Epithelial cell of proximal tubule (primary cell): ENCODE results near the gene CSN3. TPM values are rescaled to one million over a fixed set of nuclear protein-coding genes. Genes with fewer than 3 reads are reported as not detected.

ENCODE experiments used
- DNase-seq: peaks from one replicate; pipeline ENCODE4 v3.0.0-alpha.2; 2011; ENCODE audit warnings: low read depth
- H3K4me3 ChIP-seq: 2 replicates; pipeline ENCODE4 v1.5.1; 2011; ENCODE audit warnings: low read depth, mild to moderate bottlenecking, low read length
- CTCF ChIP-seq: conservative IDR thresholded peaks from 2 replicates; pipeline ENCODE4 v1.5.1; 2012; ENCODE audit warnings: low read depth, mild to moderate bottlenecking, low read length
- total RNA-seq: library from RNA; depleted of rRNA; stranded (reverse); fragments of >200 nt; gene quantifications from 2 replicates; pipeline ENCODE4 v1.2.3, GENCODE V29; 2015

CSN3 gene
- total RNA-seq, 1 donor from 2014 or later = not detected

GRCh38 chr4:70251945-70252277, 9.5 kb downstream of the CSN3 start:
- TF ChIP-seq CTCF = no peak
- H3K4me3 ChIP-seq = no peak overlapping the region
- no peak for DNase-seq

GRCh38 chr4:70269674-70270073, 27.3 kb downstream of the CSN3 start:
- no peak for DNase-seq
- TF ChIP-seq CTCF = peak; percentile 30
- H3K4me3 ChIP-seq = no peak overlapping the region

- no peak for DNase-seq
- no peak overlapping the region for H3K4me3 ChIP-seq
- no peak for TF ChIP-seq CTCF
Observed at GRCh38 chr4:70277121-70277520, 34.7 kb downstream of the CSN3 start.

GRCh38 chr4:70280567-70280966, 38.2 kb downstream of the CSN3 start:
- no peak for TF ChIP-seq CTCF
- DNase-seq = no peak
- H3K4me3 ChIP-seq = no peak overlapping the region

- no peak overlapping the region for H3K4me3 ChIP-seq
- TF ChIP-seq CTCF = no peak
- DNase-seq = no peak
Observed at GRCh38 chr4:70288651-70289050, 46.3 kb downstream of the CSN3 start.

GRCh38 chr4:70291341-70291740, 48.9 kb downstream of the CSN3 start:
- TF ChIP-seq CTCF = no peak
- DNase-seq = no peak
- no peak overlapping the region for H3K4me3 ChIP-seq

GRCh38 chr4:70297576-70297975, 55.2 kb downstream of the CSN3 start:
- no peak for DNase-seq
- TF ChIP-seq CTCF = no peak
- H3K4me3 ChIP-seq = no peak overlapping the region
